Measurements from ENCODE around the gene EPB42.

DNA sequence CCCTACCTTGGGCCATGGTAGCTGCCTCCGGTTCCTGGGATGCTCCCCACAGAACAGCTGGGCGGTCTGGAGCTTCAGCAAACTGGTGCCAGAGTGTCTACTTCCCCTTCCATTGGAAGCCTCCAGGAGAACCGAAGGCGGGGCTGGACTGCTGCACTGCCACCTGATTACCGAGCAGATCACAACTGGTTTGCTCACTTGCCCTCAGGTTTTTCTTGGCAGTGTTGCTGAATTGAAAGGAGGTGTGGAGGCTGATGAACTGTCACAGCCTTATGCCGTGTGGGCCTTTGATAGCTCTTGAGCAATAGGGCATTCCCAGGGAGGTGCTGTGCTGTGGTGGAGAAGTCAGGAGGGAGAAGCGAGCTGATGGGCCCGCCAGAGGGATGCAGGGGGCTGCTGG, 46.0 kb upstream of the EPB42 start, which contains the start of gene TGM5:
- TF ChIP-seq, protein P1, sequence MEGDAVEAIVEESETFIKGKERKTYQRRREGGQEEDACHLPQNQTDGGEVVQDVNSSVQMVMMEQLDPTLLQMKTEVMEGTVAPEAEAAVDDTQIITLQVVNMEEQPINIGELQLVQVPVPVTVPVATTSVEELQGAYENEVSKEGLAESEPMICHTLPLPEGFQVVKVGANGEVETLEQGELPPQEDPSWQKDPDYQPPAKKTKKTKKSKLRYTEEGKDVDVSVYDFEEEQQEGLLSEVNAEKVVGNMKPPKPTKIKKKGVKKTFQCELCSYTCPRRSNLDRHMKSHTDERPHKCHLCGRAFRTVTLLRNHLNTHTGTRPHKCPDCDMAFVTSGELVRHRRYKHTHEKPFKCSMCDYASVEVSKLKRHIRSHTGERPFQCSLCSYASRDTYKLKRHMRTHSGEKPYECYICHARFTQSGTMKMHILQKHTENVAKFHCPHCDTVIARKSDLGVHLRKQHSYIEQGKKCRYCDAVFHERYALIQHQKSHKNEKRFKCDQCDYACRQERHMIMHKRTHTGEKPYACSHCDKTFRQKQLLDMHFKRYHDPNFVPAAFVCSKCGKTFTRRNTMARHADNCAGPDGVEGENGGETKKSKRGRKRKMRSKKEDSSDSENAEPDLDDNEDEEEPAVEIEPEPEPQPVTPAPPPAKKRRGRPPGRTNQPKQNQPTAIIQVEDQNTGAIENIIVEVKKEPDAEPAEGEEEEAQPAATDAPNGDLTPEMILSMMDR (conservative IDR thresholded peaks at IDR 0.05), result no peak
- no peak for TF ChIP-seq ZFX (IDR thresholded peaks at IDR 0.05)

Data from C4-2B (cell line).